Mucosa of descending colon (tissue), 3 donors: ENCODE measurements around the gene UST. TPM values are rescaled to one million over a fixed set of nuclear protein-coding genes. Genes with fewer than 3 reads are reported as not detected.

ENCODE experiments used
- ATAC-seq: fragments of 200-7000 bp; cut with Tn5 transposase; one replicate; pipeline ENCODE4 v1.9.1; 2020; ENCODE audit warnings: mild to moderate bottlenecking, moderate library complexity
- DNase-seq, 3 donors: peaks; one replicate each; pipeline ENCODE4 v3.0.0-alpha.2; 2020
- H3K36me3 ChIP-seq: fragments of 200-600 bp; one replicate; pipeline ENCODE4 v1.8.0; 2021; ENCODE audit warnings: low read depth, mild to moderate bottlenecking
- H3K4me1 ChIP-seq: fragments of 200-600 bp; one replicate; pipeline ENCODE4 v1.8.0; 2021; ENCODE audit warnings: low read depth, mild to moderate bottlenecking
- H3K4me3 ChIP-seq: fragments of 200-600 bp; one replicate; pipeline ENCODE4 v1.8.0; 2021; ENCODE audit warnings: mild to moderate bottlenecking
- H3K9me3 ChIP-seq: fragments of 200-600 bp; one replicate; pipeline ENCODE4 v1.8.0; 2021; ENCODE audit warnings: mild to moderate bottlenecking
- intact Hi-C, 2 donors: fragments of 100-400 bp; cut with DNase I in 1 of 2; cut with micrococcal nuclease in 1 of 2; formaldehyde crosslinking; loops; one replicate each; pipeline versions ENCODE4 v1.11.0 to v1.11.1; 2022; cut with DNase I, micrococcal nuclease
- total RNA-seq, 3 donors: library from RNA; stranded (reverse); fragmentation: NEBNext Ultra II Directional in 2 of 3; extraction: Animal tissue kit (Norgen Biotek cat#: 25700) in 2 of 3; gene quantifications; one replicate each; pipeline versions ENCODE4 v1.2.1 to v1.2.4, GENCODE V29; 2021 to 2023
- TF ChIP-seq, protein P1 (sequence below): fragments of 200-600 bp; IDR thresholded peaks from one replicate; pipeline ENCODE4 v1.8.0; 2022; ENCODE audit warnings: antibody characterized with exemption, mild to moderate bottlenecking
- donor health status: DM: no; HTN: no; CAD: no; lungs with moderate emphysema.
- donor health status: DM: no; HTN: no; CAD: no.
- donor health status: DM: no; HTN: yes; CAD: no.

The UST gene
- total RNA-seq, 3 donors from 2014 or later: 1.1 to 16.2 (median 2.1) TPM

DNA sequence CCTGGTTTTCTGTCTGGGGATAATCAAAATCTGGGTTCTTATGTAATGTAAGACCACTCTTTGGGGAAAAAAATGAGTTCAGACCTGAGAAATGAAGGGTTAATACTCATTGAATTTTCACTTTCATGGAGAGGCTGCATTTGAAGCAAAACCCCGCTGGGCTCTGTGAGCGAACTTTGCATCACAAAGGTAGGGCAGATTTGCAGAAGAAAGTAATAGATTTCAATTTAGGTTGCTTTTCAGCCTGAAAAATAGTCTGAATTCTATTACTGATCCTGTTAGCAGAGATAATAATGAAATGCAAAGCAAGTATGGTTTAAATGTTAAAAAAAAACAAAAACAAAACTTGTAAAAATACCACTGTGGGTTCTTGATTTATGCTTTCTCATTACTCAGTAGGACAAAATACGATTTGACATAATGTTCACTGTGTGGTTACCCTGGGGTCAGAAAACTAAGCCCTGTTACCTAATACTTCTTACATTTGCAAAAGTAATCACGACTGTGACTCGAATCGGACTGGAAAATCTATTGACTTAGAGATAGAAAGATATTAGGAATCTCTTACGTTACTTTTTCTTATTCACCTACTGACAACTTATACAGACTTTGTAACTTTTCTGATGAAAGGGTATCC is 72.2 kb downstream of the UST start:
- Histone ChIP-seq H3K4me3 (no peak overlapping the region), H3K9me3 (no peaks in the 10 kb centered on the region), H3K4me1 (no peaks in the 10 kb centered on the region), H3K36me3 (no peaks in the 10 kb centered on the region)
- DNase-seq (no peak), ATAC-seq (no peak)
- intact Hi-C loops: no loop called here
- TF ChIP-seq, protein P1, sequence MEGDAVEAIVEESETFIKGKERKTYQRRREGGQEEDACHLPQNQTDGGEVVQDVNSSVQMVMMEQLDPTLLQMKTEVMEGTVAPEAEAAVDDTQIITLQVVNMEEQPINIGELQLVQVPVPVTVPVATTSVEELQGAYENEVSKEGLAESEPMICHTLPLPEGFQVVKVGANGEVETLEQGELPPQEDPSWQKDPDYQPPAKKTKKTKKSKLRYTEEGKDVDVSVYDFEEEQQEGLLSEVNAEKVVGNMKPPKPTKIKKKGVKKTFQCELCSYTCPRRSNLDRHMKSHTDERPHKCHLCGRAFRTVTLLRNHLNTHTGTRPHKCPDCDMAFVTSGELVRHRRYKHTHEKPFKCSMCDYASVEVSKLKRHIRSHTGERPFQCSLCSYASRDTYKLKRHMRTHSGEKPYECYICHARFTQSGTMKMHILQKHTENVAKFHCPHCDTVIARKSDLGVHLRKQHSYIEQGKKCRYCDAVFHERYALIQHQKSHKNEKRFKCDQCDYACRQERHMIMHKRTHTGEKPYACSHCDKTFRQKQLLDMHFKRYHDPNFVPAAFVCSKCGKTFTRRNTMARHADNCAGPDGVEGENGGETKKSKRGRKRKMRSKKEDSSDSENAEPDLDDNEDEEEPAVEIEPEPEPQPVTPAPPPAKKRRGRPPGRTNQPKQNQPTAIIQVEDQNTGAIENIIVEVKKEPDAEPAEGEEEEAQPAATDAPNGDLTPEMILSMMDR: no peak

DNA sequence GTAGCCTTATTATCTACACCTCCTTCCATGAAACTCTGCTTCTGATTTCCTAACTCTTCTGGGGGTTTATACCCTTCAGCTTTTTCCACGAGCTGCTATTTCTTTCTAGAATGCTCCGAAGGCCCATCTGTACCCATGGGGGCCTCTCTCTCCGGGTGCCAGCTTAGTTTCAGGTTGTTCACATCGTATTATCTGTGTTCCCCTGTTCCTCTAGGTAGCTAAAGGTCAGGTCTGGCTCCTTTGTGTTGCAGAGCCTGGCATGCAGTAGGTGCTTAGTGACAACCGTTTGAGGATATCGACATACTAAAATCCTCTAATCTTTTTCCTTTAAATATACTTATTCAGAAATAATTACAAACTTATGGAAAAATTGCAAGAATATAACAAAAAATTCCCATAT is 73.0 kb downstream of the UST start:
- no peaks in the 10 kb centered on the region for H3K36me3 ChIP-seq
- ATAC-seq: no peak
- H3K4me1 ChIP-seq: no peaks in the 10 kb centered on the region
- TF ChIP-seq, protein P1: no peak
- no peak for DNase-seq
- H3K9me3 ChIP-seq: no peaks in the 10 kb centered on the region
- intact Hi-C loops: no loop called here
- H3K4me3 ChIP-seq: no peak overlapping the region

DNA sequence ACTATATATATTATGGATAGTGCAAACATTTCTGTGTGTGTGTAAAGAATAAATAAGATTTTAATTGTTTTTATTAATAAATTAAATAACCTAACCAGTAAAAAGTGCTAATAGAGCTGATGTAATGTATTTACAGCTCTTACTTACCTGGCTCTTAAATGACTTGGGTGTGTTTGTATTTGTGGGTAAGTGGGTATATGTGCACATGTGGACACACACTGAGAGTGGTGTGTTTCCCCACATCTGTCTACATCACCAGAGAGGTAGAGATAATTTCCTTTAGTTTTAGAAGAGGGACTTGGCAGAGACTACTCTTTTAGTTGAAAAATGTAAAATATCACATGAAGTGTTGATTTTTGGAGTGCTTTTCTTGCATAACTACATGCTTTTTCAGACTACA is 76.0 kb downstream of the UST start:
- Histone ChIP-seq H3K36me3 (no peaks in the 10 kb centered on the region), H3K4me1 (no peaks in the 10 kb centered on the region), H3K4me3 (no peak overlapping the region), H3K9me3 (no peaks in the 10 kb centered on the region)
- TF ChIP-seq, protein P1: no peak
- ATAC-seq: no peak
- intact Hi-C loops: no loop called here
- DNase-seq: no peak

- intact Hi-C loops: no loop called here
- Histone ChIP-seq H3K4me1 (no peaks in the 10 kb centered on the region), H3K36me3 (no peaks in the 10 kb centered on the region), H3K4me3 (no peak overlapping the region), H3K9me3 (no peaks in the 10 kb centered on the region)
- ATAC-seq: no peak
- TF ChIP-seq, protein P1: no peak
- DNase-seq: no peak
These were observed 77.5 kb downstream of the UST start for GRCh38 chr6:148824291-148824690.

GRCh38 chr6:148824960-148825359 is 78.1 kb downstream of the UST start:
- H3K4me3 ChIP-seq: no peak overlapping the region
- no peak for DNase-seq
- ATAC-seq: no peak
- intact Hi-C loops: no loop called here
- no peaks in the 10 kb centered on the region for H3K9me3 ChIP-seq
- TF ChIP-seq, protein P1: no peak
- no peaks in the 10 kb centered on the region for H3K4me1 ChIP-seq
- H3K36me3 ChIP-seq: no peaks in the 10 kb centered on the region

DNA sequence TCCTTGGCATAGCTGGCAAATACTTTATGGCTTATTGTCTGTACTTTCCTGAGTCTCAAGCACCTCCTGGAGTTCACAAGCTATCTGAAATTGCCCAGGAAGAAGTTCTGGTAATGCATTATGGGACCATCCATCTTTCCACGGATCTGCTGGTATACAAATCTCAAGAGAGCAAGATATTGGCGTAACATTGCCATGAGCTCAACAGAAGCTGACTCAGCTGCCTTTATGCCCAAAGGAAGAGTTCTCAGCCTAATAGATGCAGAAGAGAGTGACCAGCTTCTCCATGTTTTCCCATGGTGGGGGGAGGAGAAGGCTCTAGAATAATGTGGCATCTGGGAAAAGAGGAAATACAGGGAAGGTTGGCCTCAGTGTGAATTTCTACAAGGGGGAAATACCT is 78.7 kb downstream of the UST start:
- intact Hi-C loops: no loop called here
- Histone ChIP-seq H3K4me3 (no peak overlapping the region), H3K9me3 (no peaks in the 10 kb centered on the region), H3K36me3 (no peaks in the 10 kb centered on the region), H3K4me1 (no peaks in the 10 kb centered on the region)
- TF ChIP-seq, protein P1: no peak
- no peak for DNase-seq
- no peak for ATAC-seq
